GM12878 (cell line): ENCODE results near the gene TBC1D5. TPM values are rescaled to one million over a fixed set of nuclear protein-coding genes. Genes with fewer than 3 reads are reported as not detected.

ENCODE experiments used
- ATF2 ChIP-seq: IDR thresholded peaks from 2 replicates; pipeline ENCODE4 v1.6.1; 2012; ENCODE audit warnings: low read length, inconsistent platforms
- ATF3 ChIP-seq: IDR thresholded peaks from 2 replicates; pipeline ENCODE4 v1.6.1; 2011; ENCODE audit warnings: low read depth, mild to moderate bottlenecking, low read length, moderate library complexity, borderline replicate concordance; ENCODE audit errors: extremely low read depth
- PKNOX1 ChIP-seq: fragments of 450-650 bp; IDR thresholded peaks from 2 replicates; pipeline ENCODE4 v1.6.1; 2016; ENCODE audit warnings: mild to moderate bottlenecking
- RAD51 ChIP-seq: fragments of 450-650 bp; IDR thresholded peaks from 2 replicates; pipeline ENCODE4 v1.6.1; 2016; ENCODE audit warnings: moderate library complexity, mild to moderate bottlenecking, inconsistent platforms
- SMC3 ChIP-seq: IDR thresholded peaks from 2 replicates; pipeline ENCODE4 v1.6.1; 2011; ENCODE audit warnings: low read length, improper control_type of control experiment, borderline replicate concordance
- ZNF592 ChIP-seq: fragments of 450-650 bp; IDR thresholded peaks from 2 replicates; pipeline ENCODE4 v1.6.1; 2017; ENCODE audit warnings: mild to moderate bottlenecking, moderate library complexity
- ZZZ3 ChIP-seq: IDR thresholded peaks from 2 replicates; pipeline ENCODE4 v1.6.1; 2011; ENCODE audit warnings: low read depth; ENCODE audit not compliant: control insufficient read depth, insufficient read length
- polyA plus RNA-seq, 11 experiments: library from polyadenylated mRNA; depleted of rRNA in 4 of 11; unstranded in 6 of 11; stranded (reverse) in 5 of 11; fragments of >200 nt; fragmentation: Nextera tagmentation in 4 of 11; fragmentation: Illumina TruSeq in 1 of 11; extraction: Ambion mirVana in 4 of 11; extraction: Trizol in 1 of 11; gene quantifications; 1 replicate in 1 of 11; 2 replicates in 10 of 11; pipeline versions ENCODE4 v1.2.1 to v1.2.3, GENCODE V29; 2011 to 2016; ENCODE audit warnings: inconsistent platforms in 2 of 11, missing spikeins in 2 of 11, low read depth in 1 of 11
- total RNA-seq, 4 experiments: library from RNA; depleted of rRNA in 3 of 4; stranded (reverse); fragments of >200 nt in 3 of 4; fragmentation: Illumina TruSeq in 1 of 4; extraction: Trizol in 1 of 4; gene quantifications; 2 replicates each; pipeline versions ENCODE4 v1.2.1 to v1.2.3, GENCODE V29; 2013 to 2021

The TBC1D5 gene
- total and polyA plus RNA-seq, 10 of the 15 experiments (the other 5 are each of a cell fraction or from before 2014, with no cell fraction given), result 5.5 to 61.0 (median 43.8) TPM

- TF ChIP-seq PKNOX1 (no peak), RAD51 (no peak), ATF2 (no peak), SMC3 (no peak), ZNF592 (no peak), ATF3 (no peak), ZZZ3 (no peak)
Observed at GRCh38 chr3:17330660-17331059, 411.8 kb downstream of the TBC1D5 start (continued).
